ENCODE measurements around the gene COX19.

- TF ChIP-seq CTCF (conservative IDR thresholded peaks at IDR 0.05; ENCODE audit: low read depth, low read length) (no peak), EZH2phosphoT487 (IDR thresholded peaks at IDR 0.05; ENCODE audit: borderline replicate concordance, low read length) (no peak), EZH2 (IDR thresholded peaks at IDR 0.05; ENCODE audit: low read length, unreplicated experiment) (no peak)
Observed at GRCh38 chr7:983004-983615, 7.8 kb upstream of the COX19 start, which contains the start of gene CYP2W1.

Data from PC-3 (cell line).